Liver (tissue), 9 donors: ENCODE measurements around the gene LRRK1. TPM values are rescaled to one million over a fixed set of nuclear protein-coding genes. Genes with fewer than 3 reads are reported as not detected.
A peak's percentile ranks its signal among the peaks of the same experiment; 100 is the strongest.

Experiments
- DNase-seq: peaks from one replicate; pipeline ENCODE4 v3.0.0-alpha.2; 2017; ENCODE audit warnings: low spot score
- H3K27ac ChIP-seq, 2 donors: one replicate each; pipeline ENCODE4 v1.7.0; 2013; ENCODE audit warnings: inconsistent platforms in 2 of 2, low read length in 2 of 2, control low read depth in 1 of 2, low read depth in 1 of 2, mild to moderate bottlenecking in 1 of 2
- H3K27me3 ChIP-seq, 4 donors: one replicate each; pipeline versions ENCODE4 v1.6.1 to v1.7.0; 2013; ENCODE audit warnings: low read length in 3 of 4, inconsistent platforms in 1 of 4, mild to moderate bottlenecking in 1 of 4, moderate library complexity in 1 of 4; ENCODE audit not compliant: control insufficient read depth in 4 of 4, insufficient read depth in 4 of 4
- H3K36me3 ChIP-seq, 4 donors: one replicate each; pipeline versions ENCODE4 v1.6.1 to v1.7.0; 2013; ENCODE audit warnings: low read length in 3 of 4, mild to moderate bottlenecking in 3 of 4, low read depth in 1 of 4, moderate library complexity in 1 of 4; ENCODE audit not compliant: control insufficient read depth in 4 of 4, insufficient read depth in 3 of 4
- H3K4me1 ChIP-seq, 4 donors: one replicate each; pipeline versions ENCODE4 v1.6.1 to v1.7.0; 2013; ENCODE audit warnings: low read length in 3 of 4, mild to moderate bottlenecking in 3 of 4, moderate library complexity in 1 of 4; ENCODE audit not compliant: control insufficient read depth in 4 of 4, insufficient read depth in 4 of 4
- H3K4me3 ChIP-seq, 3 donors: one replicate each; pipeline versions ENCODE4 v1.6.1 to v1.7.0; 2013; ENCODE audit warnings: low read length in 3 of 3, control low read depth in 1 of 3, low read depth in 1 of 3, mild to moderate bottlenecking in 1 of 3
- H3K9ac ChIP-seq, 2 donors: one replicate each; pipeline ENCODE4 v1.7.0; 2013; ENCODE audit warnings: low read length in 2 of 2, mild to moderate bottlenecking in 2 of 2, moderate library complexity in 2 of 2, control low read depth in 1 of 2, low read depth in 1 of 2
- H3K9me3 ChIP-seq, 4 donors: one replicate each; pipeline versions ENCODE4 v1.6.1 to v1.7.0; 2013; ENCODE audit warnings: low read length in 3 of 4; ENCODE audit not compliant: control insufficient read depth in 4 of 4
- CTCF ChIP-seq: fragments of 150-350 bp; IDR thresholded peaks from 2 replicates; pipeline ENCODE4 v1.5.1; 2017; ENCODE audit warnings: improper control_type of control experiment, low read depth, low read length; ENCODE audit not compliant: missing input control
- EGR1 ChIP-seq, 2 donors: IDR thresholded peaks; 2 replicates each; pipeline ENCODE4 v1.6.1; 2016 to 2018; ENCODE audit warnings: antibody characterized with exemption in 2 of 2, low read depth in 2 of 2
- FOXA1 ChIP-seq: IDR thresholded peaks from 2 replicates; pipeline ENCODE4 v1.6.1; 2016; ENCODE audit warnings: antibody characterized with exemption
- FOXA2 ChIP-seq: IDR thresholded peaks from 2 replicates; pipeline ENCODE4 v1.6.1; 2016; ENCODE audit warnings: antibody characterized with exemption
- GABPA ChIP-seq, 2 donors: IDR thresholded peaks in 1 of 2; conservative IDR thresholded peaks in 1 of 2; 2 replicates each; pipeline ENCODE4 v1.6.1; 2016; ENCODE audit warnings: antibody characterized with exemption in 2 of 2, mild to moderate bottlenecking in 1 of 2, moderate library complexity in 1 of 2
- HNF4A ChIP-seq, 2 donors: conservative IDR thresholded peaks; 2 replicates each; pipeline ENCODE4 v1.6.1; 2016; ENCODE audit warnings: antibody characterized with exemption in 2 of 2, mild to moderate bottlenecking in 2 of 2
- JUND ChIP-seq, 2 donors: IDR thresholded peaks; 2 replicates each; pipeline ENCODE4 v1.6.1; 2016; ENCODE audit warnings: antibody characterized with exemption in 2 of 2
- RAD21 ChIP-seq, 2 donors: IDR thresholded peaks; 2 replicates each; pipeline ENCODE4 v1.6.1; 2016; ENCODE audit warnings: antibody characterized with exemption in 2 of 2, mild to moderate bottlenecking in 2 of 2
- SP1 ChIP-seq: IDR thresholded peaks from 2 replicates; pipeline ENCODE4 v1.6.1; 2018; ENCODE audit warnings: antibody characterized with exemption, mild to moderate bottlenecking
- TAF1 ChIP-seq: conservative IDR thresholded peaks from 2 replicates; pipeline ENCODE4 v1.6.1; 2016; ENCODE audit warnings: antibody characterized with exemption, mild to moderate bottlenecking
- YY1 ChIP-seq: IDR thresholded peaks from 2 replicates; pipeline ENCODE4 v1.6.1; 2016; ENCODE audit warnings: antibody characterized with exemption, mild to moderate bottlenecking
- WGBS: extraction: QIAGEN DNeasy Blood & Tissue Kit; methylation state at CpG from one replicate; pipeline ENCODE4 v1.1.7; 2013; 5-methylcytosine and 5-hydroxymethylcytosine counted together
- polyA plus RNA-seq, 2 donors: library from polyadenylated mRNA; stranded (reverse) in 1 of 2; unstranded in 1 of 2; fragments of 200-250 nt in 1 of 2; fragments of >200 nt in 1 of 2; fragmentation: Nextera tagmentation in 1 of 2; extraction: Ambion mirVana in 1 of 2; gene quantifications; one replicate each; pipeline versions ENCODE4 v1.2.1 to v1.2.3, GENCODE V29; 2013 to 2015
- total RNA-seq, 2 donors: library from RNA; depleted of rRNA; stranded (reverse); fragments of >200 nt; gene quantifications; one replicate each; pipeline ENCODE4 v1.2.3, GENCODE V29; 2014
- TF ChIP-seq, protein P1 (sequence below): IDR thresholded peaks from 2 replicates; pipeline ENCODE4 v1.6.1; 2016; ENCODE audit warnings: antibody characterized with exemption
- TF ChIP-seq, protein P2 (sequence below): IDR thresholded peaks from 2 replicates; pipeline ENCODE4 v1.6.1; 2016; ENCODE audit warnings: antibody characterized with exemption
- TF ChIP-seq, protein P3 (sequence below): IDR thresholded peaks from 2 replicates; pipeline ENCODE4 v1.6.1; 2016; ENCODE audit warnings: antibody characterized with exemption, mild to moderate bottlenecking
- TF ChIP-seq, protein P4 (sequence below): IDR thresholded peaks from 2 replicates; pipeline ENCODE4 v1.6.1; 2016; ENCODE audit warnings: antibody characterized with exemption
- donor health status: healthy.
- donor health status: healthy.
- donor health status: healthy.
- donor health status: healthy.
- donor health status: healthy.

LRRK1 gene
- total and polyA plus RNA-seq, 4 donors = 1.2 to 4.4 (median 2.7) TPM

DNA sequence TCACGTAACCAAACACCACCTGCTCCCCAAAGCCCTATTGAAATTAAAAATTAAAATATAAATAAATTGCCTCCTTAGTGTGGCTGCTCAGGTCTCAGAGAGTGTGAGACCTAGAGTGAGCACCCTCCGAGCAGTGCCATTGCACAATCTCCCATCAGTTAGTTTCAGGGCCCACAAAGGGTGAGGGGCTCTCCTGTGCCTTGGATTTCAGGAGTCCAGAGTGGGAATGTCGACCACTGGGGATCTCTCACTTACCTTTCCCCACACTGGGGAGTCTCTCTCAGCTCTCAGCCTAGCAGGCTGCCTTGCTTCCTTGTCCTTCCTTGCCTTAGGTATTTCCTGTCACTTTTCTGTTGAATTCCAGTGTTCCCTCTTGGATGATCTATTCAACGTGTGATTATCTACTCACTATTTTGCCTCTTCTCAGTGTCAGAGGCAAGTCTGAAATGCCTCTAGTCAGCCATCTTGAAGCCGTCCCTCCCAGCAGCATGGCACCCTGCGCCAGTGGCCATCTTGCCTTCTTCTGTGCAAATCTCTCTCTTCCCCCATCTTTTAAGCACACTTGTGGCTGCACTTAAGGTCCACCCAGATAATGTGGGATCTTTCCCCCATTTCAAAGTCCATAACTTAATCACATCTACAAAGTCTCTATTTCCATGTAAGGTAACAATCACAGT, 119.3 kb downstream of the LRRK1 start:
- H3K36me3 ChIP-seq = peaks cover 0 to 1% (median 0%) of the 10 kb centered on the region in 4 donors
- no peak overlapping the region for H3K4me3 ChIP-seq
- H3K4me1 ChIP-seq = no peaks in the 10 kb centered on the region
- peak; percentile 6 for DNase-seq
- 79% methylated on average over 6 of the region's 6 CpGs for WGBS
- no peak for TF ChIP-seq SP1
- TF ChIP-seq GABPA (IDR thresholded peaks at IDR 0.05 in 1 of 2, conservative IDR thresholded peaks at IDR 0.05 in 1 of 2) = no peak
- TF ChIP-seq, protein P1, sequence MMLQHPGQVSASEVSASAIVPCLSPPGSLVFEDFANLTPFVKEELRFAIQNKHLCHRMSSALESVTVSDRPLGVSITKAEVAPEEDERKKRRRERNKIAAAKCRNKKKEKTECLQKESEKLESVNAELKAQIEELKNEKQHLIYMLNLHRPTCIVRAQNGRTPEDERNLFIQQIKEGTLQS = no peak
- TF ChIP-seq, protein P2, sequence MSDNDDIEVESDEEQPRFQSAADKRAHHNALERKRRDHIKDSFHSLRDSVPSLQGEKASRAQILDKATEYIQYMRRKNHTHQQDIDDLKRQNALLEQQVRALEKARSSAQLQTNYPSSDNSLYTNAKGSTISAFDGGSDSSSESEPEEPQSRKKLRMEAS = no peak
- TF ChIP-seq EGR1 (IDR thresholded peaks at IDR 0.05; ENCODE audit: low read depth in 2 of 2) = no peak
- no peak for TF ChIP-seq TAF1
- TF ChIP-seq, protein P3, sequence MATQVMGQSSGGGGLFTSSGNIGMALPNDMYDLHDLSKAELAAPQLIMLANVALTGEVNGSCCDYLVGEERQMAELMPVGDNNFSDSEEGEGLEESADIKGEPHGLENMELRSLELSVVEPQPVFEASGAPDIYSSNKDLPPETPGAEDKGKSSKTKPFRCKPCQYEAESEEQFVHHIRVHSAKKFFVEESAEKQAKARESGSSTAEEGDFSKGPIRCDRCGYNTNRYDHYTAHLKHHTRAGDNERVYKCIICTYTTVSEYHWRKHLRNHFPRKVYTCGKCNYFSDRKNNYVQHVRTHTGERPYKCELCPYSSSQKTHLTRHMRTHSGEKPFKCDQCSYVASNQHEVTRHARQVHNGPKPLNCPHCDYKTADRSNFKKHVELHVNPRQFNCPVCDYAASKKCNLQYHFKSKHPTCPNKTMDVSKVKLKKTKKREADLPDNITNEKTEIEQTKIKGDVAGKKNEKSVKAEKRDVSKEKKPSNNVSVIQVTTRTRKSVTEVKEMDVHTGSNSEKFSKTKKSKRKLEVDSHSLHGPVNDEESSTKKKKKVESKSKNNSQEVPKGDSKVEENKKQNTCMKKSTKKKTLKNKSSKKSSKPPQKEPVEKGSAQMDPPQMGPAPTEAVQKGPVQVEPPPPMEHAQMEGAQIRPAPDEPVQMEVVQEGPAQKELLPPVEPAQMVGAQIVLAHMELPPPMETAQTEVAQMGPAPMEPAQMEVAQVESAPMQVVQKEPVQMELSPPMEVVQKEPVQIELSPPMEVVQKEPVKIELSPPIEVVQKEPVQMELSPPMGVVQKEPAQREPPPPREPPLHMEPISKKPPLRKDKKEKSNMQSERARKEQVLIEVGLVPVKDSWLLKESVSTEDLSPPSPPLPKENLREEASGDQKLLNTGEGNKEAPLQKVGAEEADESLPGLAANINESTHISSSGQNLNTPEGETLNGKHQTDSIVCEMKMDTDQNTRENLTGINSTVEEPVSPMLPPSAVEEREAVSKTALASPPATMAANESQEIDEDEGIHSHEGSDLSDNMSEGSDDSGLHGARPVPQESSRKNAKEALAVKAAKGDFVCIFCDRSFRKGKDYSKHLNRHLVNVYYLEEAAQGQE = no peak
- TF ChIP-seq JUND (IDR thresholded peaks at IDR 0.05) = no peak
- TF ChIP-seq YY1 = no peak
- no peaks in the 10 kb centered on the region for H3K27me3 ChIP-seq
- H3K9ac ChIP-seq = no peak overlapping the region
- H3K9me3 ChIP-seq = peaks cover 0 to 4% (median 0%) of the 10 kb centered on the region in 4 donors
- no peak overlapping the region for H3K27ac ChIP-seq

DNA sequence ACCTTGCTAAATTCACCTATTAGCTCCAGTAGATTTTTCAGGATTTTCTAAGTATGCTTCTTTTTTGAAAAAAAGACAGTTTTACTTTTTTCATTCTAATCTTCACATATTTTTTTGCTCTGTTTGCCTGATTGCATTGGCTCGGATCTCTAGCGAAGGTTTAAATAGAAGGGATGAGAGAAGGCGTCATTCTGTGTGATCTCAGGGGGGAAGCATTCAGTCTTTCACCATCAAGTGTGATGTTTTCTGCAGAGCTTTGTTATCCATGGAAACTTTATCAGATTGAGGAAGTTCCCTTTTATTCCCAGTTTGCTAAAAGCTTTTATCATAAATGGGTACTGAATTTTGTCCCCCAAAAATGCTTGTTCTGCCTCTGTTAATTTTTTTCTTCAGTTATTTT, 120.3 kb downstream of the LRRK1 start:
- 83% methylated on average over 3 of the region's 3 CpGs for WGBS
- TF ChIP-seq TAF1 (no peak), GABPA (IDR thresholded peaks at IDR 0.05 in 1 of 2, conservative IDR thresholded peaks at IDR 0.05 in 1 of 2) (no peak), CTCF (no peak), EGR1 (IDR thresholded peaks at IDR 0.05; ENCODE audit: low read depth in 2 of 2) (no peak), HNF4A (conservative IDR thresholded peaks at IDR 0.05) (no peak), FOXA1 (no peak), RAD21 (IDR thresholded peaks at IDR 0.05) (no peak), FOXA2 (no peak)
- TF ChIP-seq, protein P4, sequence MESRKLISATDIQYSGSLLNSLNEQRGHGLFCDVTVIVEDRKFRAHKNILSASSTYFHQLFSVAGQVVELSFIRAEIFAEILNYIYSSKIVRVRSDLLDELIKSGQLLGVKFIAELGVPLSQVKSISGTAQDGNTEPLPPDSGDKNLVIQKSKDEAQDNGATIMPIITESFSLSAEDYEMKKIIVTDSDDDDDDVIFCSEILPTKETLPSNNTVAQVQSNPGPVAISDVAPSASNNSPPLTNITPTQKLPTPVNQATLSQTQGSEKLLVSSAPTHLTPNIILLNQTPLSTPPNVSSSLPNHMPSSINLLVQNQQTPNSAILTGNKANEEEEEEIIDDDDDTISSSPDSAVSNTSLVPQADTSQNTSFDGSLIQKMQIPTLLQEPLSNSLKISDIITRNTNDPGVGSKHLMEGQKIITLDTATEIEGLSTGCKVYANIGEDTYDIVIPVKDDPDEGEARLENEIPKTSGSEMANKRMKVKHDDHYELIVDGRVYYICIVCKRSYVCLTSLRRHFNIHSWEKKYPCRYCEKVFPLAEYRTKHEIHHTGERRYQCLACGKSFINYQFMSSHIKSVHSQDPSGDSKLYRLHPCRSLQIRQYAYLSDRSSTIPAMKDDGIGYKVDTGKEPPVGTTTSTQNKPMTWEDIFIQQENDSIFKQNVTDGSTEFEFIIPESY = no peak
- TF ChIP-seq, protein P1 = no peak
- H3K9ac ChIP-seq = no peak overlapping the region
- H3K4me1 ChIP-seq = no peaks in the 10 kb centered on the region
- peaks cover 0 to 4% (median 0%) of the 10 kb centered on the region in 4 donors for H3K9me3 ChIP-seq
- no peaks in the 10 kb centered on the region for H3K27me3 ChIP-seq
- H3K27ac ChIP-seq = no peak overlapping the region
- DNase-seq = no peak
- H3K36me3 ChIP-seq = peaks cover 0 to 1% (median 0%) of the 10 kb centered on the region in 4 donors
- no peak overlapping the region for H3K4me3 ChIP-seq
